ENCODE results near the gene CALCOCO2.

The CALCOCO2 gene

GRCh38 chr17:48873696-48874443, 43.0 kb downstream of the CALCOCO2 start:
- no peak for DNase-seq

- DNase-seq: peak; percentile 75
Observed at GRCh38 chr17:48878920-48879898, 48.4 kb downstream of the CALCOCO2 start.

GRCh38 chr17:48882272-48882671, 51.4 kb downstream of the CALCOCO2 start:
- DNase-seq: no peak

GRCh38 chr17:48883171-48883570, 52.3 kb downstream of the CALCOCO2 start:
- DNase-seq: no peak

- DNase-seq: no peak
Observed at GRCh38 chr17:48890086-48890485, 59.3 kb downstream of the CALCOCO2 start.

- no peak for DNase-seq
Observed at GRCh38 chr17:48892940-48893645, 62.3 kb downstream of the CALCOCO2 start.

- no peak for DNase-seq
Observed at GRCh38 chr17:48893646-48894508, 63.0 kb downstream of the CALCOCO2 start.

GRCh38 chr17:48894886-48895285, 64.1 kb downstream of the CALCOCO2 start:
- no peak for DNase-seq

GRCh38 chr17:48901241-48901640, 70.4 kb downstream of the CALCOCO2 start:
- DNase-seq: no peak

GRCh38 chr17:48903401-48903800, 72.6 kb downstream of the CALCOCO2 start:
- no peak for DNase-seq

GRCh38 chr17:48904428-48904827, 73.6 kb downstream of the CALCOCO2 start:
- DNase-seq: no peak

- no peak for DNase-seq
Observed at GRCh38 chr17:48905987-48906515, 75.2 kb downstream of the CALCOCO2 start.

GRCh38 chr17:48907713-48908046, 76.8 kb downstream of the CALCOCO2 start:
- DNase-seq: peak; percentile 48

- peak; percentile 95 for DNase-seq
Observed at GRCh38 chr17:48908047-48908843, 77.4 kb downstream of the CALCOCO2 start, which contains the start of gene UBE2Z. UBE2Z (plus strand) TSS chr17:48908407; CDS start chr17:48908504, 97 bp downstream.

- peak; percentile 91 for DNase-seq
Observed at GRCh38 chr17:48908853-48909394, 78.1 kb downstream of the CALCOCO2 start.

GRCh38 chr17:48909783-48910182, 78.9 kb downstream of the CALCOCO2 start:
- no peak for DNase-seq

- DNase-seq: no peak
Observed at GRCh38 chr17:48910370-48910769, 79.5 kb downstream of the CALCOCO2 start.

- no peak for DNase-seq
Observed at GRCh38 chr17:48912476-48912875, 81.6 kb downstream of the CALCOCO2 start.

All from CD4-positive, alpha-beta T cell treated with Interleukin-4 for 4 hours (primary cell).